Gastrocnemius medialis (tissue), 4 donors: ENCODE data around the gene CNIH4.

ENCODE experiments used
- CTCF ChIP-seq, 5 experiments: fragments of 450-650 bp in 3 of 5; fragments of 200-600 bp in 2 of 5; sonication (generic) in 2 of 5; IDR thresholded peaks in 4 of 5; conservative IDR thresholded peaks in 1 of 5; 1 replicate in 4 of 5; 2 replicates in 1 of 5; pipeline ENCODE4 v1.5.1; 2016 to 2019; ENCODE audit warnings: antibody characterized with exemption in 5 of 5, mild to moderate bottlenecking in 3 of 5, moderate library complexity in 3 of 5
- POLR2A ChIP-seq, 2 donors: fragments of 450-650 bp; IDR thresholded peaks; one replicate each; pipeline ENCODE4 v1.6.1; 2017; ENCODE audit warnings: antibody characterized with exemption in 2 of 2, mild to moderate bottlenecking in 2 of 2, moderate library complexity in 2 of 2

GRCh38 chr1:224387943-224388342 is 31.3 kb downstream of the CNIH4 start:
- TF ChIP-seq CTCF (IDR thresholded peaks at IDR 0.05 in 4 of 5, conservative IDR thresholded peaks at IDR 0.05 in 1 of 5): no peak
- no peak for TF ChIP-seq POLR2A (IDR thresholded peaks at IDR 0.05)
